Left ventricle myocardium inferior (tissue), 1 donor: ENCODE results near the gene XYLT2. TPM values are rescaled to one million over a fixed set of nuclear protein-coding genes. Genes with fewer than 3 reads are reported as not detected.

Source experiments
- DNase-seq: peaks from one replicate; pipeline ENCODE4 v3.0.0-alpha.2; 2020
- H3K27ac ChIP-seq: fragments of 200-600 bp; replicated peaks from 2 replicates; pipeline ENCODE4 v1.8.0; 2021
- H3K27me3 ChIP-seq: fragments of 200-600 bp; 2 replicates; pipeline ENCODE4 v1.8.0; 2021; ENCODE audit warnings: low read depth
- H3K36me3 ChIP-seq: fragments of 200-600 bp; 2 replicates; pipeline ENCODE4 v1.8.0; 2021
- H3K4me1 ChIP-seq: fragments of 200-600 bp; 2 replicates; pipeline ENCODE4 v1.8.0; 2021
- H3K4me3 ChIP-seq: fragments of 200-600 bp; 2 replicates; pipeline ENCODE4 v1.8.0; 2021; ENCODE audit warnings: mild to moderate bottlenecking, moderate library complexity
- H3K9me3 ChIP-seq: fragments of 200-600 bp; replicated peaks from 2 replicates; pipeline ENCODE4 v1.8.0; 2021
- intact Hi-C: fragments of 100-400 bp; cut with micrococcal nuclease; formaldehyde crosslinking; loops from one replicate; pipeline ENCODE4 v1.11.0; 2022
- total RNA-seq: library from RNA; stranded (reverse); fragmentation: NEBNext Ultra II Directional; extraction: Animal tissue kit (Norgen Biotek cat#: 25700); gene quantifications from one replicate; pipeline ENCODE4 v1.2.1, GENCODE V29; 2021
- TF ChIP-seq, protein P1 (sequence below): fragments of 200-600 bp; IDR thresholded peaks from 2 replicates; pipeline ENCODE4 v1.8.0; 2021; ENCODE audit warnings: antibody characterized with exemption, mild to moderate bottlenecking, borderline replicate concordance
- donor health status: DM: no; HTN: yes; CAD: no; lungs with severe emphysema.

XYLT2 gene
- total RNA-seq, 1 donor from 2014 or later = 12.6 TPM

DNA sequence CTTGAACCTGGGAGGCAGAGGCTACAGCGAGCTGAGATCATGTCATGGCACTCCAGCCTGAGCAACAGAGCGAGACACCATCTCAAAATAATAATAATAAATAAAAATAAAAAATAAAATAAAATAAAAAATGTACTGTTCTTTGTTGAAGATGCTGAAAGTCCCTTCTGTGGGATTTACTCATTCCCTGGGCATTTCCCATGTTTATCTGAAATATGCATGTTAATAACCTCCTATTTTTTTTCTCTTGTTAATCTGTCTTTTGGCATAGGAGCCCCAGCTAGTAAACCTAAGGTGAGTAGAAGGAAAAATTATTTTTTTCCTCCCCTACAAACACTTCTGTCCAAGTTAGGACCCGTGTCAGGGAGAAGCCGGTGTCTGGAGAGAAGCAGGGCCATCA is 37.3 kb upstream of the XYLT2 start:
- H3K27me3 ChIP-seq = peaks cover 45% of the 10 kb centered on the region

DNA sequence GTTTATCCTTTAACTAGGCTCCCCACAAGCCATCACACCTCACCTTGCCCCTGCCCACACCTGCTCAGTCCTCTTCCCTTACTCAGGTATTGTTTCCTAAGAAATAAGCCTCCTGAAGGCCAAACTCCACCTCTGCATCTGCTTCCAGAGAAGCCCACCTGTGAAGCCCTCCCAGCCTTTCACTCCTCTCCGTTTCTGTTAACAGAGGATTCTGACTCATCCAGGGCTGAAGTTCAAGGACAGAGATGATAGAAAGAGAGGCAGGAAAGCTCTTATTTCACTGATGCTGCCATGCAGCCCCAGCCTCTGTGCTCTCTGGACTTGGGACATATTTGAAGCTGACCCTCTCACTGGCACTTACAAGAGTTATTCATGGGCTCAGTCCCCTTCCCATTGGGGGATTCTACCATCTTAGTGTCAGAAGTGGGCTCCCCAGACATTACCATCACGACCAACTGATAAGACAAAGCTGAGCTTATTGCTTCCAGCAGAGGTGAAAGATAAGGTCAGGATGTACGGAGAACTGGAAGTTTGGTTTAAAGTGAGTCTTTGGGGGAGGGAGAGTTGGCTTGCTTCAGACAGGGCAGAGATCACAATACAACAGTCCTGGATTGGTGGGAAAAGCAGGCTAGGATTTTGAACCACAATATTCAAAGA is 35.3 kb upstream of the XYLT2 start:
- no peak overlapping the region for H3K4me3 ChIP-seq
- no peaks in the 10 kb centered on the region for H3K9me3 ChIP-seq
- intact Hi-C loops = no loop called here
- H3K36me3 ChIP-seq = no peaks in the 10 kb centered on the region
- H3K27me3 ChIP-seq = peaks cover 47% of the 10 kb centered on the region
- H3K27ac ChIP-seq = no peak overlapping the region
- H3K4me1 ChIP-seq = no peaks in the 10 kb centered on the region
- DNase-seq = no peak
- TF ChIP-seq, protein P1, sequence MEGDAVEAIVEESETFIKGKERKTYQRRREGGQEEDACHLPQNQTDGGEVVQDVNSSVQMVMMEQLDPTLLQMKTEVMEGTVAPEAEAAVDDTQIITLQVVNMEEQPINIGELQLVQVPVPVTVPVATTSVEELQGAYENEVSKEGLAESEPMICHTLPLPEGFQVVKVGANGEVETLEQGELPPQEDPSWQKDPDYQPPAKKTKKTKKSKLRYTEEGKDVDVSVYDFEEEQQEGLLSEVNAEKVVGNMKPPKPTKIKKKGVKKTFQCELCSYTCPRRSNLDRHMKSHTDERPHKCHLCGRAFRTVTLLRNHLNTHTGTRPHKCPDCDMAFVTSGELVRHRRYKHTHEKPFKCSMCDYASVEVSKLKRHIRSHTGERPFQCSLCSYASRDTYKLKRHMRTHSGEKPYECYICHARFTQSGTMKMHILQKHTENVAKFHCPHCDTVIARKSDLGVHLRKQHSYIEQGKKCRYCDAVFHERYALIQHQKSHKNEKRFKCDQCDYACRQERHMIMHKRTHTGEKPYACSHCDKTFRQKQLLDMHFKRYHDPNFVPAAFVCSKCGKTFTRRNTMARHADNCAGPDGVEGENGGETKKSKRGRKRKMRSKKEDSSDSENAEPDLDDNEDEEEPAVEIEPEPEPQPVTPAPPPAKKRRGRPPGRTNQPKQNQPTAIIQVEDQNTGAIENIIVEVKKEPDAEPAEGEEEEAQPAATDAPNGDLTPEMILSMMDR = no peak

More for the DNA sequence above, 37.3 kb upstream of the XYLT2 start:
- no peak overlapping the region for H3K27ac ChIP-seq
- H3K4me1 ChIP-seq = no peaks in the 10 kb centered on the region
- intact Hi-C loops = no loop called here
- H3K36me3 ChIP-seq = no peaks in the 10 kb centered on the region
- no peak for DNase-seq
- no peak overlapping the region for H3K4me3 ChIP-seq
- H3K9me3 ChIP-seq = no peaks in the 10 kb centered on the region
- TF ChIP-seq, protein P1 = no peak

DNA sequence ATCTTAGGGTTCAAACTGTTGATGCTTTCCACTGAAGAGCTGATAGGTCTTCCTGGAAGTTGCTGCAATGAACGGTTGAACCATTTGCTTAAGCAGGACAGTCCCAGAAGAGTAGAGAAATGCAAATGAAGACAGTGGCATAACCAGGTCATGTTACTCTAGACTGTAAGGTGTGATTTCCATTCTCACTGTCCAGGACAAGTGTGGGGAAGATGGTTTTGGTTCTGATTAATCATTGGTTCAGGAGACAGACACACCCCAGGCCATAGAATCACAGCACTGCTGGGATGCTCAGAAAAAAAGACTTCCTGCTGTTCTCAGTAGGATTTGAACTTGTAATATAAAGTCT is 34.8 kb upstream of the XYLT2 start:
- no peaks in the 10 kb centered on the region for H3K9me3 ChIP-seq
- intact Hi-C loops = no loop called here

DNA sequence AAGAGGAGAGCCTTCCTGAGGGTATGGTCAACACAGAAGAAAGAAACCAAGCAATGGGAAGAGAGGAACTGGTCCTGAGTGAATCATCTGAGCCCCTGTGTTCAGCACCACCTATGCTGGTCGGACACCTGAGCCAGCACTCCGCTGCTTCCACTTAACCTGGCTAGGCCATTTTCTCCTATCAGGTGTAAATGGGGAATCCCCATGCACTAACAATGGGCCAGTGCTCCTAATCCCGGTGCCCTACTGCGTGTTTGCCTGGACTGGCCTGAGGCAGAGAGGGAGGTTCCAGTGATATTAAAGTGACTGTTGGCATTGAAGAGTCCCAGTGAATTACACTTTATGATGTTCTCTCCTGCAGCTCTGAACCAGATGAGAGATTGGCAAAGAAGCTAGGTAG is 34.4 kb upstream of the XYLT2 start:
- DNase-seq = no peak
- TF ChIP-seq, protein P1 = no peak
- Histone ChIP-seq H3K36me3 (no peaks in the 10 kb centered on the region), H3K4me1 (no peaks in the 10 kb centered on the region), H3K27me3 (peaks cover 43% of the 10 kb centered on the region), H3K4me3 (no peak overlapping the region), H3K27ac (no peak overlapping the region), H3K9me3 (no peaks in the 10 kb centered on the region)
- intact Hi-C loops = no loop called here

More for the DNA sequence above, 34.8 kb upstream of the XYLT2 start:
- DNase-seq = no peak
- TF ChIP-seq, protein P1 = no peak
- Histone ChIP-seq H3K4me3 (no peak overlapping the region), H3K36me3 (no peaks in the 10 kb centered on the region), H3K27ac (no peak overlapping the region), H3K27me3 (peaks cover 47% of the 10 kb centered on the region), H3K4me1 (no peaks in the 10 kb centered on the region)

DNA sequence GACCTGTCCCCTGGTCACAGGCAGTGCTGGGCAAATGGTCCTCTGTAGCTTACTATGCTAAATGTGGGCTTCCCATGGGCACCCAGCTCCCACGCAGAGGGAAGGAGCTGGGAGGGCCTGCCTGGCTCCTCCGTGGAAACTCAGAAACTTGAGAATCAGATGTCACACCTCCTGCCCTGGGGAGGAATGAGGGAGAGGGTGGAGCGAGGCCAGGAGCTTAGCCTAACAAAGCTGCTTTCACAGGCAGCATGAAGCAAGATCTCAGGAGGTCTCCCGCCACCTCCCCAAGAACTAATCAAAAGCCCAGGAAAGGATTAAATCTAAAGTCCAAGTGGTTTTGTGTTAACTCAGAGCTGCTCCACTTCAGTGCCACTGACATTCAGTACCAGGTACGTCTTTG is 33.6 kb upstream of the XYLT2 start:
- TF ChIP-seq, protein P1 = no peak
- intact Hi-C loops = no loop called here
- H3K36me3 ChIP-seq = no peaks in the 10 kb centered on the region
- no peaks in the 10 kb centered on the region for H3K9me3 ChIP-seq
- DNase-seq = no peak
- peaks cover 43% of the 10 kb centered on the region for H3K27me3 ChIP-seq
- no peak overlapping the region for H3K4me3 ChIP-seq
- H3K4me1 ChIP-seq = no peaks in the 10 kb centered on the region
- no peak overlapping the region for H3K27ac ChIP-seq
